Testis (tissue), 3 donors: ENCODE data around the gene UVRAG. TPM values are rescaled to one million over a fixed set of nuclear protein-coding genes. Genes with fewer than 3 reads are reported as not detected.
A peak's percentile ranks its signal among the peaks of the same experiment; 100 is the strongest.
"Not testable (repeated sequence)": the region's sequence is repeated elsewhere in the genome, so short reads cannot be mapped to it uniquely, and the experiment has no call there.

Experiments
- DNase-seq: peaks from one replicate; pipeline ENCODE4 v3.0.0-alpha.2; 2019
- H3K27ac ChIP-seq, 2 donors: fragments of 200-600 bp; sonication (generic); one replicate each; pipeline ENCODE4 v1.5.1; 2019
- H3K27me3 ChIP-seq: fragments of 200-600 bp; sonication (generic); one replicate; pipeline ENCODE4 v1.5.1; 2019
- H3K36me3 ChIP-seq: fragments of 200-600 bp; sonication (generic); one replicate; pipeline ENCODE4 v1.5.1; 2017; ENCODE audit warnings: low read depth; ENCODE audit errors: missing control alignments
- H3K4me1 ChIP-seq: fragments of 200-600 bp; sonication (generic); one replicate; pipeline ENCODE4 v1.5.1; 2019
- H3K4me3 ChIP-seq, 2 donors: fragments of 200-600 bp; sonication (generic); one replicate each; pipeline ENCODE4 v1.5.1; 2017 to 2019
- H3K9me3 ChIP-seq: fragments of 200-600 bp; sonication (generic); one replicate; pipeline ENCODE4 v1.5.1; 2017
- CTCF ChIP-seq, 3 experiments: fragments of 450-650 bp in 2 of 3; fragments of 200-600 bp in 1 of 3; sonication (generic) in 1 of 3; IDR thresholded peaks; one replicate each; pipeline ENCODE4 v1.5.1; 2016 to 2019; ENCODE audit warnings: antibody characterized with exemption in 3 of 3, mild to moderate bottlenecking in 2 of 3, moderate library complexity in 1 of 3
- POLR2A ChIP-seq: fragments of 450-650 bp; IDR thresholded peaks from one replicate; pipeline ENCODE4 v1.6.1; 2017; ENCODE audit warnings: antibody characterized with exemption, mild to moderate bottlenecking, moderate library complexity
- WGBS, 2 donors: methylation state at CpG; one replicate each; pipeline ENCODE4 v1.1.5; 2018; 5-methylcytosine and 5-hydroxymethylcytosine counted together
- intact Hi-C: fragments of 100-400 bp; cut with DNase I; formaldehyde crosslinking; loops from one replicate; pipeline ENCODE4 v1.15.1; 2023; ENCODE audit warnings: low total_unique reads
- polyA plus RNA-seq: library from polyadenylated mRNA; stranded (reverse); fragments of 350-450 nt; fragmentation: Illumina TruSeq; extraction: RNeasy Lipid Tissue Mini Kit (QIAGEN cat#74804); gene quantifications from one replicate; pipeline ENCODE4 v1.2.3, GENCODE V29; 2014; ENCODE audit warnings: low read depth, low replicate concordance; ENCODE audit not compliant: insufficient read depth
- total RNA-seq, 2 donors: library from RNA; depleted of rRNA; stranded (reverse); fragments of >200 nt; gene quantifications; one replicate each; pipeline ENCODE4 v1.2.3, GENCODE V29; 2016

Gene UVRAG
- total and polyA plus RNA-seq, 3 donors from 2014 or later: 10.8 to 22.4 (median 20.1) TPM

- Histone ChIP-seq H3K27me3 (no peaks in the 10 kb centered on the region), H3K4me3 (no peak overlapping the region), H3K9me3 (no peaks in the 10 kb centered on the region), H3K4me1 (no peaks in the 10 kb centered on the region), H3K27ac (no peak overlapping the region), H3K36me3 (no peaks in the 10 kb centered on the region)
- intact Hi-C loops: no loop called here
- TF ChIP-seq POLR2A (no peak), CTCF (IDR thresholded peaks at IDR 0.05) (no peak)
- 91 to 93% methylated on average over 3 of the region's 3 CpGs for WGBS, 2 donors
- no peak for DNase-seq
Observed at GRCh38 chr11:76054330-76054729, 239.3 kb downstream of the UVRAG start.

GRCh38 chr11:76056876-76057275, 241.9 kb downstream of the UVRAG start:
- 78 to 88% methylated on average over 1 of the region's 1 CpG for WGBS, 2 donors
- Histone ChIP-seq H3K27ac (no peak overlapping the region), H3K36me3 (no peaks in the 10 kb centered on the region), H3K9me3 (no peaks in the 10 kb centered on the region), H3K4me1 (no peaks in the 10 kb centered on the region), H3K27me3 (no peaks in the 10 kb centered on the region), H3K4me3 (no peak overlapping the region)
- intact Hi-C loops: no loop called here
- DNase-seq: no peak
- TF ChIP-seq POLR2A (no peak), CTCF (IDR thresholded peaks at IDR 0.05) (no peak)

DNA sequence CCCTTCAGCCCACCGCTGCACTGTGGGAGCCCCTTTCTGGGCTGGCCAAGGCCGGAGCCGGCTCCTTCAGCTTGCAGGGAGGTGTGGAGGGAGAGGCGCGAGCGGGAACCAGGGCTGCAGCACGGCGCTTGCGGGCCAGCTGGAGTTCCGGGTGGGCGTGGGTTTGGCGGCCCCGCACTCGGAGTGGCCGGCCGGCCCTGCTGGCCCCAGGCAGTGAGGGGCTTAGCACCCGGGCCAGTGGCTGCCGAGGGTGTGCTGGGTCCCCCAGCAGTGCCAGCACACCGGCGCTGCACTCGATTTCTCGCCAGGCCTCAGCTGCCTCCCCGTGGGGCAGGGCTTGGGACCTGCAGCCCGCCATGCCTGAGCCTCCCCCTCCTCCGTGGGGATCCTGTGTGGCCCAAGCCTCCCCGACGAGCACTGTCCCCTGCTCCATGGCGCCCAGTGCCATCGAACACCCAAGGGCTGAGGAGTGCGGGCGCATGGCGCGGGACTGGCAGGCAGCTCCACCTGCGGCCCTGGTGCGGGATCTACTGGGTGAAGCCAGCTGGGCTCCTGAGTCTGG, 245.5 kb downstream of the UVRAG start:
- H3K27ac ChIP-seq, H3K36me3 ChIP-seq, DNase-seq, intact Hi-C loops, H3K27me3 ChIP-seq, H3K9me3 ChIP-seq, H3K4me1 ChIP-seq: not testable (repeated sequence)
- peak overlapping the region in 1 of 2 donors; percentile 17 for H3K4me3 ChIP-seq
- 82 to 89% methylated on average over 6 to 22 of the region's 35 CpGs for WGBS, 2 donors

GRCh38 chr11:76062733-76063132, 247.7 kb downstream of the UVRAG start:
- Histone ChIP-seq H3K27me3 (no peaks in the 10 kb centered on the region), H3K4me3 (no peak overlapping the region), H3K4me1 (no peaks in the 10 kb centered on the region), H3K9me3 (no peaks in the 10 kb centered on the region), H3K27ac (no peak overlapping the region), H3K36me3 (no peaks in the 10 kb centered on the region)
- 77 to 82% methylated on average over 6 of the region's 6 CpGs for WGBS, 2 donors
- DNase-seq: no peak
- intact Hi-C loops: no loop called here
- TF ChIP-seq CTCF (IDR thresholded peaks at IDR 0.05) (no peak), POLR2A (no peak)

DNA sequence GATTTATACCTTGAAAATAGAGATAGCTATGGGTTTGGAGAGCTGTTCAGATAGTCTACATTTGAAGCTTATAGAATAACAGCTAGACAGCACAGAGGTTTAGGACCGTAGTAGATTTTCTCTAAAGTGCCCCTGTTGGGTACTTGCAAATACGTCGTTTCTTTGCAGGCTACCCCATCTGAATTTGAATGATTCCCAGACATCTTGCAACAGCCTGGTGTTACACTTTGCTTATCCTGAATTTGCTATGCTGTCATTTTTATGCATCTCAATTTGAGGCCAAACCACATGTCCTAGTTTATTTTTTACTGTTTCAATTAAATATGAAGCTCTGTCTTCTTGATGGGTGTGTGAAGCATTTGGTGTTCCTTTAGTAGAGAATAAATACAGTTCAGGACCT, 249.2 kb downstream of the UVRAG start:
- WGBS, 2 donors: 77 to 93% methylated on average over 3 of the region's 3 CpGs
- no peaks in the 10 kb centered on the region for H3K4me1 ChIP-seq
- H3K4me3 ChIP-seq: no peak overlapping the region
- H3K36me3 ChIP-seq: no peaks in the 10 kb centered on the region
- no peaks in the 10 kb centered on the region for H3K9me3 ChIP-seq
- no peak overlapping the region for H3K27ac ChIP-seq
- intact Hi-C loops: no loop called here
- DNase-seq: no peak
- TF ChIP-seq CTCF (IDR thresholded peaks at IDR 0.05): no peak
- H3K27me3 ChIP-seq: no peaks in the 10 kb centered on the region
